Esophagus squamous epithelium (tissue), 5 donors: ENCODE results near the gene ATP8B1. TPM values are rescaled to one million over a fixed set of nuclear protein-coding genes. Genes with fewer than 3 reads are reported as not detected.

Experiments used
- DNase-seq: peaks from one replicate; lab custom pipeline; 2025; lab: John Stamatoyannopoulos, UW
- H3K27ac ChIP-seq, 4 donors: fragments of 200-600 bp; sonication (generic); one replicate each; pipeline ENCODE4 v1.5.1; 2016 to 2019; ENCODE audit warnings: mild to moderate bottlenecking in 1 of 4
- H3K27me3 ChIP-seq, 4 donors: fragments of 200-600 bp; sonication (generic); 1 replicate in 3 of 4; 2 replicates in 1 of 4; pipeline versions ENCODE4 v1.5.1 to v1.6.0; 2017 to 2021; ENCODE audit warnings: antibody characterized with exemption in 1 of 4
- H3K36me3 ChIP-seq, 3 donors: fragments of 200-600 bp; sonication (generic); one replicate each; pipeline ENCODE4 v1.5.1; 2016 to 2019
- H3K4me1 ChIP-seq, 3 donors: fragments of 200-600 bp; sonication (generic); one replicate each; pipeline ENCODE4 v1.5.1; 2017 to 2019
- H3K4me3 ChIP-seq, 4 donors: fragments of 200-600 bp; sonication (generic); 1 replicate in 3 of 4; 2 replicates in 1 of 4; pipeline ENCODE4 v1.5.1; 2016 to 2019; ENCODE audit warnings: mild to moderate bottlenecking in 2 of 4, moderate library complexity in 1 of 4
- H3K9me3 ChIP-seq, 3 donors: fragments of 200-600 bp; sonication (generic); one replicate each; pipeline ENCODE4 v1.5.1; 2016 to 2019
- CTCF ChIP-seq, 6 experiments: fragments of 450-650 bp in 4 of 6; fragments of 200-600 bp in 2 of 6; sonication (generic) in 2 of 6; IDR thresholded peaks; one replicate each; pipeline ENCODE4 v1.5.1; 2016 to 2019; ENCODE audit warnings: antibody characterized with exemption in 6 of 6, mild to moderate bottlenecking in 4 of 6, moderate library complexity in 4 of 6
- POLR2A ChIP-seq, 4 donors: fragments of 450-650 bp; IDR thresholded peaks; one replicate each; pipeline ENCODE4 v1.6.1; 2017; ENCODE audit warnings: antibody characterized with exemption in 4 of 4, mild to moderate bottlenecking in 4 of 4, moderate library complexity in 3 of 4
- WGBS, 2 donors: methylation state at CpG; one replicate each; pipeline ENCODE4 v1.1.5; 2018; 5-methylcytosine and 5-hydroxymethylcytosine counted together
- intact Hi-C: fragments of 100-400 bp; cut with DNase I; formaldehyde crosslinking; loops from one replicate; pipeline ENCODE4 v1.15.0; 2022
- total RNA-seq, 4 donors: library from RNA; depleted of rRNA; stranded (reverse); fragments of >200 nt; gene quantifications; one replicate each; pipeline ENCODE4 v1.1.0, GENCODE V29; 2016
- donor health status: DM: yes; HTN: yes; CAD: no.

The ATP8B1 gene
- total RNA-seq, 4 donors from 2014 or later = 20.2 to 39.1 (median 35.6) TPM

GRCh38 chr18:57793302-57793986, 9.7 kb downstream of the ATP8B1 start:
- H3K4me3 ChIP-seq = peak overlapping the region in 3 of 4 donors; percentile 2 to 37 (median 16)
- peaks cover 13 to 77% (median 27%) of the 10 kb centered on the region in 3 donors for H3K4me1 ChIP-seq
- 24 to 48% methylated on average over 3 of the region's 3 CpGs for WGBS, 2 donors
- no peaks in the 10 kb centered on the region for H3K36me3 ChIP-seq
- no peak for TF ChIP-seq CTCF (IDR thresholded peaks at IDR 0.05)
- no peak for TF ChIP-seq POLR2A (IDR thresholded peaks at IDR 0.05)
- DNase-seq = no peak
- H3K27me3 ChIP-seq = no peaks in the 10 kb centered on the region
- peak overlapping the region; percentile 57 to 88 (median 82) for H3K27ac ChIP-seq
- H3K9me3 ChIP-seq = no peaks in the 10 kb centered on the region
- intact Hi-C loops = no loop called here

GRCh38 chr18:57792631-57793301, 10.3 kb downstream of the ATP8B1 start:
- intact Hi-C loops = no loop called here
- TF ChIP-seq CTCF (IDR thresholded peaks at IDR 0.05) (no peak), POLR2A (IDR thresholded peaks at IDR 0.05) (no peak)
- Histone ChIP-seq H3K27me3 (no peaks in the 10 kb centered on the region), H3K36me3 (no peaks in the 10 kb centered on the region), H3K4me1 (peaks cover 13 to 82% (median 34%) of the 10 kb centered on the region in 3 donors), H3K4me3 (peak overlapping the region in 3 of 4 donors; percentile 2 to 37 (median 16)), H3K27ac (peak overlapping the region; percentile 57 to 88 (median 82)), H3K9me3 (no peaks in the 10 kb centered on the region)
- no peak for DNase-seq
- 41 to 53% methylated on average over 9 of the region's 9 CpGs for WGBS, 2 donors

GRCh38 chr18:57791911-57792310, 11.2 kb downstream of the ATP8B1 start:
- no peaks in the 10 kb centered on the region for H3K9me3 ChIP-seq

GRCh38 chr18:57791192-57791591, 11.9 kb downstream of the ATP8B1 start:
- H3K27me3 ChIP-seq = no peaks in the 10 kb centered on the region
- no peak overlapping the region for H3K4me3 ChIP-seq
- H3K9me3 ChIP-seq = no peaks in the 10 kb centered on the region
- 78 to 94% methylated on average over 3 to 5 of the region's 5 CpGs for WGBS, 2 donors
- TF ChIP-seq POLR2A (IDR thresholded peaks at IDR 0.05) = no peak
- no peaks in the 10 kb centered on the region for H3K36me3 ChIP-seq
- peak overlapping the region in 3 of 4 donors; percentile 82 to 88 (median 83) for H3K27ac ChIP-seq
- intact Hi-C loops = no loop called here
- DNase-seq = no peak
- H3K4me1 ChIP-seq = peaks cover 13 to 77% (median 34%) of the 10 kb centered on the region in 3 donors

More at GRCh38 chr18:57791911-57792310, 11.2 kb downstream of the ATP8B1 start:
- no peak for DNase-seq
- intact Hi-C loops = no loop called here
- Histone ChIP-seq H3K4me3 (no peak overlapping the region), H3K27ac (peak overlapping the region; percentile 21 to 88 (median 82)), H3K36me3 (no peaks in the 10 kb centered on the region), H3K27me3 (no peaks in the 10 kb centered on the region), H3K4me1 (peaks cover 13 to 84% (median 34%) of the 10 kb centered on the region in 3 donors)
- WGBS, 2 donors = 47 to 66% methylated on average over 2 of the region's 2 CpGs
- TF ChIP-seq POLR2A (IDR thresholded peaks at IDR 0.05) (no peak), CTCF (IDR thresholded peaks at IDR 0.05) (no peak)

- Histone ChIP-seq H3K27ac (peak overlapping the region in 3 of 4 donors; percentile 82 to 88 (median 85)), H3K4me3 (no peak overlapping the region), H3K4me1 (peaks cover 13 to 76% (median 34%) of the 10 kb centered on the region in 3 donors), H3K9me3 (no peaks in the 10 kb centered on the region), H3K36me3 (no peaks in the 10 kb centered on the region), H3K27me3 (no peaks in the 10 kb centered on the region)
- no peak for DNase-seq
- TF ChIP-seq CTCF (IDR thresholded peaks at IDR 0.05) (no peak), POLR2A (IDR thresholded peaks at IDR 0.05) (no peak)
- WGBS, 2 donors = 94 to 95% methylated on average over 4 of the region's 4 CpGs
- intact Hi-C loops = no loop called here
Measured at GRCh38 chr18:57790316-57790715, 12.8 kb downstream of the ATP8B1 start.
